T-cell (primary cell): ENCODE measurements around the gene PYGM. TPM values are rescaled to one million over a fixed set of nuclear protein-coding genes. Genes with fewer than 3 reads are reported as not detected.

ENCODE experiments used
- ATAC-seq, 4 experiments: fragments of 200-7000 bp in 3 of 4; fragments of 150-1000 bp in 1 of 4; cut with Tn5 transposase; replicated peaks in 1 of 4; 1 replicate in 3 of 4; 2 replicates in 1 of 4; pipeline ENCODE4 v1.10.0; 2021; ENCODE audit warnings: moderate library complexity in 3 of 4, mild to moderate bottlenecking in 2 of 4, moderate number of reproducible peaks in 1 of 4
- CTCF ChIA-PET, 2 donors: fragments of 300-600 bp; sonication (Branson Sonifier 250); formaldehyde crosslinking; loops; one replicate each; lab custom pipeline; 2022; ENCODE audit warnings: antibody characterized with exemption in 2 of 2; lab: Charles Lee
- POLR2A ChIA-PET, 2 donors: fragments of 300-600 bp; sonication (Branson Sonifier 250); formaldehyde crosslinking; loops; one replicate each; lab custom pipeline; 2022; ENCODE audit warnings: antibody characterized with exemption in 2 of 2; lab: Charles Lee
- DNase-seq, 35 experiments: peaks; one replicate each; pipeline versions ENCODE4 v3.0.0 to v3.0.0-alpha.2; 2013 to 2023
- H3K27ac ChIP-seq: one replicate; pipeline ENCODE4 v1.5.1; 2013; ENCODE audit warnings: low read length
- H3K27me3 ChIP-seq, 2 experiments: replicated peaks in 1 of 2; 1 replicate in 1 of 2; 2 replicates in 1 of 2; pipeline versions ENCODE4 v1.6.1 to v1.7.0; 2013; ENCODE audit warnings: low read length in 1 of 2, mixed read lengths in 1 of 2; ENCODE audit not compliant: control insufficient read depth in 2 of 2, insufficient read depth in 2 of 2; ENCODE audit errors: extremely low read depth in 1 of 2
- H3K36me3 ChIP-seq, 2 donors: 1 replicate in 1 of 2; 2 replicates in 1 of 2; pipeline versions ENCODE4 v1.6.1 to v1.7.0; 2013; ENCODE audit warnings: low read length in 1 of 2; ENCODE audit not compliant: control insufficient read depth in 2 of 2, insufficient read depth in 1 of 2; ENCODE audit errors: extremely low read depth in 1 of 2
- H3K4me1 ChIP-seq, 2 experiments: 1 replicate in 1 of 2; 2 replicates in 1 of 2; pipeline versions ENCODE4 v1.6.1 to v1.7.0; 2013; ENCODE audit warnings: low read length in 2 of 2, mixed read lengths in 1 of 2; ENCODE audit not compliant: insufficient read depth in 2 of 2, control insufficient read depth in 1 of 2; ENCODE audit errors: extremely low read depth in 1 of 2
- H3K4me3 ChIP-seq, 2 donors: 1 replicate in 1 of 2; 2 replicates in 1 of 2; pipeline versions ENCODE4 v1.5.1 to v1.7.0; 2013; ENCODE audit warnings: mild to moderate bottlenecking in 2 of 2, low read length in 1 of 2, moderate library complexity in 1 of 2; ENCODE audit not compliant: control insufficient read depth in 1 of 2; ENCODE audit errors: extremely low read depth in 1 of 2
- H3K9me3 ChIP-seq: 2 replicates; pipeline ENCODE4 v1.7.0; 2013
- H3K27ac Mint-ChIP-seq, 2 donors: one replicate each; pipeline ENCODE4 v1.8.0; 2020 to 2021; ENCODE audit warnings: mild to moderate bottlenecking in 2 of 2, mixed read lengths in 2 of 2
- H3K27me3 Mint-ChIP-seq, 2 donors: one replicate each; pipeline ENCODE4 v1.8.0; 2021 to 2022; ENCODE audit warnings: mixed read lengths in 2 of 2
- H3K36me3 Mint-ChIP-seq: one replicate; pipeline ENCODE4 v1.8.0; 2021; ENCODE audit warnings: mixed read lengths
- H3K4me1 Mint-ChIP-seq, 3 donors: one replicate each; pipeline ENCODE4 v1.8.0; 2020 to 2022; ENCODE audit warnings: mixed read lengths in 3 of 3, mild to moderate bottlenecking in 1 of 3
- H3K4me3 Mint-ChIP-seq, 3 donors: one replicate each; pipeline ENCODE4 v1.8.0; 2020 to 2022; ENCODE audit warnings: mild to moderate bottlenecking in 3 of 3, mixed read lengths in 3 of 3, moderate library complexity in 3 of 3
- H3K9me3 Mint-ChIP-seq, 3 donors: one replicate each; pipeline ENCODE4 v1.8.0; 2020 to 2022; ENCODE audit warnings: mixed read lengths in 3 of 3
- WGBS: methylation state at CpG from one replicate; pipeline ENCODE4 v1.1.5; 2013; ENCODE audit warnings: missing lambda C conversion rate; ENCODE audit not compliant: insufficient coverage; 5-methylcytosine and 5-hydroxymethylcytosine counted together
- total RNA-seq, 35 experiments: library from RNA in 6 of 35; stranded (reverse) in 6 of 35; fragments of 120-200 nt in 1 of 35; gene quantifications; one replicate each; pipeline versions ENCODE4 v1.2.1 to v1.2.4 and lab custom pipeline; 2013 to 2026

PYGM gene
- total RNA-seq, 5 donors from 2014 or later (not counting 1 experiment from before 2014, with no cell fraction given) = 7.4 to 34.7 (median 8.5) TPM

DNA sequence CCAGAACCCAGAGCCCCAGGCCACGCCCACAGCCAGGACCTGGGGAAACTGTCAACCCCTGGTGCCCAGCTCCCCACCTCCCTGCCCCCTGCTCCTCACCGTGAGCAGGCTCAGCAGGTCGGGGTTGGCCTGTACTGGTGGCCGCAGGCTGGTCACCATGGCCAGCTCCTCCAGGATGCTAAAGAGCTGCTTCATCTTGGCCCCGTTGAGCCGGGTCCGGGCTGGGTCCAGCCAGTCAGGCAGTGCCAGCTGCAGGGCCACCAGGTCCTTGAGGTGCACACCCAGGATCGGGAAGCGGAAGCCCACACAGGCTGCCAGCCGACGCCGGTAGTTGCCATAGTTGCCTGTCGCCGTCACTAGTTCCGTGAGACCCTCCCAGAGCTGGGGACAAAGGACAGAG, 23.1 kb downstream of the PYGM start:
- H3K4me1 ChIP-seq = peaks cover 0 to 48% of the 10 kb centered on the region in 2 experiments
- H3K36me3 ChIP-seq = peaks cover 21 to 89% of the 10 kb centered on the region in 2 donors
- no peak overlapping the region for H3K4me3 ChIP-seq
- WGBS = 96% methylated on average over 9 of the region's 15 CpGs
- H3K9me3 ChIP-seq = no peaks in the 10 kb centered on the region
- no peaks in the 10 kb centered on the region for H3K9me3 Mint-ChIP-seq
- H3K36me3 Mint-ChIP-seq = peaks cover 43% of the 10 kb centered on the region
- H3K27me3 Mint-ChIP-seq = no peaks in the 10 kb centered on the region
- H3K4me1 Mint-ChIP-seq = peaks cover 41 to 51% (median 47%) of the 10 kb centered on the region in 3 donors
- POLR2A ChIA-PET = no interaction called here
- ATAC-seq = no peak
- no peak for DNase-seq
- no peaks in the 10 kb centered on the region for H3K27me3 ChIP-seq
- no peak overlapping the region for H3K27ac ChIP-seq
- no peak overlapping the region for H3K4me3 Mint-ChIP-seq
- CTCF ChIA-PET = no interaction called here
- peak overlapping the region; percentile 29 to 57 for H3K27ac Mint-ChIP-seq

DNA sequence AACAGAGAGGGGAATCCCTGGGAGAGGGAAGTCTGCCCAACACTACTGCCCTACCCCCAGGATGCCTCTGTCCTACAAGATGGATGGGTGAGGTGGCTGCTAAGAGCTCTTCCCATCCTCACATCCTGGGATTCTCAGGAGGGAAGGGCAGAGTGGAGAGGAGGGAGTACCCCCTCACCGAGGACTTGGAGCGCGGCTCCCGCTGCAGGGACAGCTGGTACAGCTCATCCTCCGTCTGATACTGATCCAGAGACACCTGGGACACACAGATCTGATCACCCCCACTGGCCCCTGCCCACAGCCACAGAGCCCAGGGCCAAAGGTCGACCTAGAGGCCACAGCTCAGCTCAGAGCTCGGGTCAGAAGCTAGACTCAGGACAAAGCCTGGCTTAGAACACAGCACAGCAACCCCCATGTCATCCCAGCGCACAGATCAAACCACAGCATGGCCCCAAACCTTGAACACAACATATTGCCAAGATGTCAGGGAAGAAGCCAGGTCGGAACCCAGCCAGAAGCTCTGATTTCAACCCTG, 24.0 kb downstream of the PYGM start:
- peaks cover 34 to 43% (median 41%) of the 10 kb centered on the region in 3 donors for H3K4me1 Mint-ChIP-seq
- DNase-seq = no peak
- H3K9me3 ChIP-seq = no peaks in the 10 kb centered on the region
- peak overlapping the region; percentile 34 to 69 for H3K27ac Mint-ChIP-seq
- H3K36me3 ChIP-seq = peaks cover 22 to 86% of the 10 kb centered on the region in 2 donors
- no peak overlapping the region for H3K27ac ChIP-seq
- H3K27me3 ChIP-seq = no peaks in the 10 kb centered on the region
- ATAC-seq = no peak
- ChIA-PET CTCF (interaction anchor here in 1 of 2 donors (0.5 kb wide), 1 partner anchor 8 kb away, joined by 11 read pairs; no protein-coding TSS in a partner anchor), POLR2A (no interaction called here)
- WGBS = 90% methylated on average over 9 of the region's 9 CpGs
- no peaks in the 10 kb centered on the region for H3K27me3 Mint-ChIP-seq
- no peaks in the 10 kb centered on the region for H3K9me3 Mint-ChIP-seq
- H3K4me3 Mint-ChIP-seq = no peak overlapping the region
- peaks cover 48% of the 10 kb centered on the region for H3K36me3 Mint-ChIP-seq
- H3K4me3 ChIP-seq = no peak overlapping the region
- H3K4me1 ChIP-seq = peaks cover 0 to 40% of the 10 kb centered on the region in 2 experiments

DNA sequence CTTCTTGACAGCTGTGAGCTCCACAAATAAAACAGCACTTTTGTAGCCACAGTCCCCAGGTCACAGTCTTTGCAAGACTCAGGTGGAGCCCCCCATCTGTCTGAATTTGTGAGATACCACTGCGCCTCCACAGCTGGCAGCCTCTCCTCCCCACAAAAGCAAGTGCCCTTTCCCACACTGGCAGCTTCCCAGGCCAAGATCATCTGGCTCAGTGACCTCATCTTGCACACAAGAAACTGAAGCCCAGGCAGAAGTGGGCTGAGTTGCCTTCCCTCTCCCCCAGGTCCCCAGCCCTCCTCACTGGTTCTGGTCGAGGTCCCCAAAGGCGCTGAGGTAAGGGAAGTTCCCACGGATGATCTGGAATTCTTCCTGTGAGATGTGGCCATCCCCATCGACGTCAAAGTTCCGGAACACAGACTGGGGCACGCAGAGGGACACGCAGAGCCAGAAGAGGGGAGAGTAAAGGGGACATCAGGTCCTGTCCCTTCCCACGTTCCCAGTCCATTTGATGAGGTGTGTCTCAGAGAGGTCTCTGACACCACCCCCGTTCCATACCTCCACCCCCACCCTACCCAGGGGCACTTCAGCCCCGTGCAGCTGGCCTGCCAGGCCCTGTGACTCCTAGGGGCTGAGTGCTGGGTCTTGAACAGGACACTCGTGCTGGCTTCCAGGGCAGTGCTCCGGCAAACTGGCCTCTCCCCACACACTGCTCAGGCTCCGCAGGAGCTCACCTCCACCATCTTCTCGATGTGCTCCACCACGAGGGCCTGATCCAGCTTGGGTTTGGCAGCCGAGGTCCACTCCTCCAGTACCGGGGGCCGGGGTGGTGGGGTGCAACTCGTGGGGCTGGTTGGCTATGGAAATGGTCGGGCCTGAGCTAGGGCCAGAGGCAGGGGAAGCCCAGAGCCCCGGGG, 24.7 kb downstream of the PYGM start:
- no peaks in the 10 kb centered on the region for H3K27me3 Mint-ChIP-seq
- ChIA-PET POLR2A (no interaction called here), CTCF (interaction anchor here in 1 of 2 donors (0.5 kb wide), 1 partner anchor 8 kb away, joined by 11 read pairs; no protein-coding TSS in a partner anchor)
- peak overlapping the region; percentile 24 to 69 for H3K27ac Mint-ChIP-seq
- H3K36me3 ChIP-seq = peaks cover 24 to 86% of the 10 kb centered on the region in 2 donors
- H3K4me3 Mint-ChIP-seq = no peak overlapping the region
- H3K27ac ChIP-seq = no peak overlapping the region
- peaks cover 30 to 36% (median 34%) of the 10 kb centered on the region in 3 donors for H3K4me1 Mint-ChIP-seq
- no peak for ATAC-seq
- H3K27me3 ChIP-seq = no peaks in the 10 kb centered on the region
- no peak overlapping the region for H3K4me3 ChIP-seq
- no peaks in the 10 kb centered on the region for H3K9me3 ChIP-seq
- peaks cover 0 to 34% of the 10 kb centered on the region in 2 experiments for H3K4me1 ChIP-seq
- 98% methylated on average over 5 of the region's 23 CpGs for WGBS
- peaks cover 44% of the 10 kb centered on the region for H3K36me3 Mint-ChIP-seq
- H3K9me3 Mint-ChIP-seq = no peaks in the 10 kb centered on the region
- no peak for DNase-seq

DNA sequence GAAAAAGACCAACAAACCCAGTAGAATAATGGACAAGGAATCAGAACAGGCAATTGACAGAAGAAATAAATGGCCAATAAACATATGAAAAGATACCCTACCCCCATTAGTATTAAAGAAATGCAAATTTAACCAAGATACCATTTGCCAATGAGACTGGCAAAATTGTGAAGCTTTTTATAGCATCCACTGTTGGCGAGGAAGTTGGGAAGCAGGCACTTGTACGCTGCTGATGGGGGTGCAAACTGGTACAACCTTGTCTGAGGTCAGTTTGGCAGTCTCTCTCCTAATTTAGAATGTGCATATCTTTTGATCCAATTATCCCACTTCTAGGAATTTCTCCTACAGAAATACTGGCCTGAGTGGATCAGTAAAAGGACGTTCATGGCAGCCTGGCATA, 28.2 kb downstream of the PYGM start:
- ChIA-PET POLR2A (no interaction called here), CTCF (no interaction called here)
- H3K27me3 ChIP-seq = no peaks in the 10 kb centered on the region
- no peaks in the 10 kb centered on the region for H3K9me3 ChIP-seq
- Mint-ChIP-seq H3K4me1 (peaks cover 21 to 24% (median 23%) of the 10 kb centered on the region in 3 donors), H3K27ac (peak overlapping the region in 1 of 2 donors; percentile 34), H3K36me3 (peaks cover 50% of the 10 kb centered on the region), H3K9me3 (no peaks in the 10 kb centered on the region), H3K4me3 (no peak overlapping the region), H3K27me3 (no peaks in the 10 kb centered on the region)
- ATAC-seq = no peak
- DNase-seq = no peak
- peaks cover 30 to 80% of the 10 kb centered on the region in 2 donors for H3K36me3 ChIP-seq
- H3K4me1 ChIP-seq = peaks cover 0 to 18% of the 10 kb centered on the region in 2 experiments
- no peak overlapping the region for H3K27ac ChIP-seq
- no peak overlapping the region for H3K4me3 ChIP-seq
- no CpG with 5 or more reads among the region's 3 CpGs for WGBS

DNA sequence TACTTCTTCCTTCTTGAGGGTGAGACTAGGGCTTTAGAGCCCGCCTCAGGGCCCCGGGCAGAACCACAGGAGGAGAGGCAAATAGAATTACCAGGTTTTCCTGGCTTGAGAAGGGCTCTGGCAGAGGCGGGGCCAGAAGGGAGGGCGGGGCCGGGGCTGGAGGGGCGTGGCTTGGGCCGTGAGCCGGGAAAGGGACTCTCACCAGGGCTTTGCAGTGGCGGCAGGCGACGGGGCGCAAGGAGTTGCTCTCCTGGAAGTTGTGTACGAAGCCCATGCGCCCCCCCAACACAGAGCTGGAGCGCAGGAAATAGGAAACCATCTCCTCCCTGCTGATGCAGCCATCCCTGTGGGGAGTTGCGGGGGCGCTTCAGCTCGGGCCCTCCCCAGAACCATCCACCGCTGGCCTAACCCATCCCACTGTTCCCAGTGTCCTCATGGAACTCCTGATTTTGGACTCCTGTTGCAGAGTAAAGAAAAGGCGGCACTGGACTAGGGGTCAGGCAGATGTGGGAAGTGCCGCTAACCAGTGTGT, 29.9 kb downstream of the PYGM start:
- Mint-ChIP-seq H3K4me3 (no peak overlapping the region), H3K27ac (no peak overlapping the region), H3K9me3 (no peaks in the 10 kb centered on the region), H3K27me3 (no peaks in the 10 kb centered on the region), H3K36me3 (peaks cover 44% of the 10 kb centered on the region), H3K4me1 (peaks cover 17 to 22% (median 19%) of the 10 kb centered on the region in 3 donors)
- Histone ChIP-seq H3K4me1 (peaks cover 0 to 8% of the 10 kb centered on the region in 2 experiments), H3K9me3 (no peaks in the 10 kb centered on the region), H3K36me3 (peaks cover 18 to 66% of the 10 kb centered on the region in 2 donors), H3K27ac (no peak overlapping the region), H3K4me3 (no peak overlapping the region), H3K27me3 (no peaks in the 10 kb centered on the region)
- 90% methylated on average over 14 of the region's 21 CpGs for WGBS
- DNase-seq (no peak), ATAC-seq (peak in 1 of 4 experiments; percentile 18)
- ChIA-PET POLR2A (no interaction called here), CTCF (no interaction called here)

DNA sequence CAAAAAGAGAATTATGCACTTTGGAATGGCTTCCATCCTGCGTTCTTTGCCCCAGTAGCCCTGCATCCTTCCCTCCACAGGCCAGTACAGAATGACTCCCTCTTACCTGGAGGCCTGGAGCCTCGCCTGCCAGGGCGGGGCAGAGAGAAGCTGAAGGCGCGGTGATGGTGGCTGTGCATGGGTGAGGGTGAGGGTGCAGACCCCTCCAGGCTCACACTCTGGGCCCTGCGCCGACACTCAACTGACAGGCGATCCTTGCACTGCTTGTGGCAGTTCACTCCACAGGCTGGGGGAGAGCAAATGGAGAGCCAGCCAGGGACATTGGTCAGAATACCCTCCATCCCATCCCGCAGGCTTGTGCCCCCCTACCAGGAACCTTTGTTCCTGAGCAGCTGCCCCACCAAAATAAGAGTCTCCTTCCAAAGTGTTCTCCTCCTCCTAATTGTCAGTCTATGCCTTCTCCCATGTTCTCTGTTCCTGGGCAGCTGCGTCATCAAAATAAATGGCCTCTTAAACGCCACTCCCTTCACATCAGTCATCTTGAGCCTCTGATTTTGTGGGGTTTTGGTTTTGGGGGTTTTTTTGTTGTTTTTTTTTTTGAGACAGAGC, 30.9 kb downstream of the PYGM start:
- ATAC-seq = no peak
- ChIA-PET POLR2A (no interaction called here), CTCF (no interaction called here)
- Histone ChIP-seq H3K4me1 (peaks cover 2 to 16% of the 10 kb centered on the region in 2 experiments), H3K27ac (no peak overlapping the region), H3K4me3 (no peak overlapping the region), H3K9me3 (no peaks in the 10 kb centered on the region), H3K36me3 (peaks cover 18 to 58% of the 10 kb centered on the region in 2 donors), H3K27me3 (no peaks in the 10 kb centered on the region)
- DNase-seq = no peak
- H3K9me3 Mint-ChIP-seq = no peaks in the 10 kb centered on the region
- peaks cover 17 to 26% (median 21%) of the 10 kb centered on the region in 3 donors for H3K4me1 Mint-ChIP-seq
- H3K27ac Mint-ChIP-seq = peak overlapping the region in 1 of 2 donors; percentile 55
- H3K36me3 Mint-ChIP-seq = peaks cover 38% of the 10 kb centered on the region
- no peaks in the 10 kb centered on the region for H3K27me3 Mint-ChIP-seq
- WGBS = 100% methylated on average over 4 of the region's 11 CpGs
- no peak overlapping the region for H3K4me3 Mint-ChIP-seq
